Kasumi-1 (cell line): Measurements from ENCODE around the gene CA10.

Source experiments
- DNase-seq, 2 experiments: peaks; one replicate each; lab custom pipeline; 2025; lab: John Stamatoyannopoulos, UW

The CA10 gene

DNA sequence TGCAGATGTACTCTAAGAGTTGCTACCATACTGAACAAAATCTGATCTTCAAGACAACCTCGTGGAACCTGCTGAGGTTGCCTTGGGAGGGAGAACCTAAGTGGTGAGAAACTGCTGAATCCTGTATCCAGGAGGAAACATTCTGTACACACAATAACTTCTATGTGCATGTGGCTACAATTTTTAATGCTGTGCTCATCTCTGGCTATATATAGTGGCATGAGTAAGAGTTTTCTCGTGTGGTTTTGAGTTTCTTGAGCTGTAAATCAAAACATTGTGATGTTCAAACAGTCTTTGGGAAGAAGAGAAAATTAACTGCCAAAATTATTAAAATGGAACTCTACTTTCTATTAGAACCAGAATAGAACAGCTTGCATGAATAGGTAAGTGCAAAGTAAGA is 206.8 kb downstream of the CA10 start:
- DNase-seq = no peak

DNA sequence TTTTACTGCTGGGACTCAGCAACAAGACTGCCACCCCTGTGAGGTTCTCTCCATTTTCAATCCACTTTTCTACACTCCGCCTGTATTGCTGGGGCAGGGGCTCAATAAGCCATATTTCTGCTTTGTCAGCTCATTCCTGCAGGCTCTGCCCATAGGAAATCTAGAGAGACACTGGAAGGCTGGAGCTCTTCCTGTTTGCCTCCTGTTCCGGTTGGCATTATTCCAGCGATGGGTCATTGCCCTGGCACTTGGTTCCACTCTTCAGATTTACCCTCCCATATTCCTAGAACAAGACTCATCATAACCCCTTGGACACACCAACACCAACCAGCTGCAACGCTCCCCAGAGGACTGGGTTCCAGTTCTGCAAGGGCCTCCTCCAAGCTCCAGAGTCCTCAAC is 210.4 kb downstream of the CA10 start:
- DNase-seq = no peak

DNA sequence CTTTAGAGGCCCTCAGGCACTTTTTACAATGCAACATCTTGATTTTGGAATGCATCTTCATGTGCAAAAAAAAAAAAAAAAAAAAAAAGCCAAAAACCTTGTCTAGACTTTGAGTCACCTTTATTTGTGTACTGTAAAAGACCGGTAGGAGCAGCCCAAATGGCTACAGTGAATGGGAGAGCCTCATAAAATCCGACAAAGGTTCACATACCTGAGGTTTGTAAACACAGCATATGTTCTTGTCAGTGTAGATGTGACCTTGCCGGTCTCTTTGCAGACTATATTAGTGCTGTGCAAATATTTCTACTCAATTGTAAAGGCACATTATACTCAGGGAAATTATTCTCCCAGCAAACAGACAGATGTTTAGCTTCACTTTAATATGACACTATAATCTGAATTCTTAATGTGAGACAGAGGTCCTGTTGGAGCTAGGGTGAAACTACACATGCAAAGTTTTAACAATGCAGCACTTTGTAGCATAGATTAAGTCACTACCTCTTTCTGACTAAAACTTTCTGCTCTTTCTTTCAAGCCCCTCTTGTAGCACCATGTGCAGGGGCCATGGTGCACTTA is 211.3 kb downstream of the CA10 start:
- DNase-seq = no peak

DNA sequence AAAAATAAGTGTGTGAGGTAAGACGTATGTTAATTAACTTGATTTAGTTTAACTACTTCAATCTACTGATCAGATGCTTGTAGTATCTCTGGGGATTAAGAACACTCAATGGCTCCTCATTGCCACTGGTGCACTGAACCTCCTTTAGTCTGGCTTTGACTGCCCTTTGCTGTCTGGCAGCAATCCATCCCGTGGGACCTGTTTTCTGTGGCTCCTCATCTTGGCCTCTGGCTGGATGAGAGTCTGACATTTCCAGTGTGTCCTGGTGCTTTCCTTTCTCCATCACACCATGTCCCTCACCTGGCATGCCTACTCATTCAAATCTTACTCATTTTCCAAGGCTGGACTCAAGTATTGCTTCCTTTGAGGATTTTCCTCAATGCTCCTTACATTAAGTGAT is 212.2 kb downstream of the CA10 start:
- DNase-seq = no peak

DNA sequence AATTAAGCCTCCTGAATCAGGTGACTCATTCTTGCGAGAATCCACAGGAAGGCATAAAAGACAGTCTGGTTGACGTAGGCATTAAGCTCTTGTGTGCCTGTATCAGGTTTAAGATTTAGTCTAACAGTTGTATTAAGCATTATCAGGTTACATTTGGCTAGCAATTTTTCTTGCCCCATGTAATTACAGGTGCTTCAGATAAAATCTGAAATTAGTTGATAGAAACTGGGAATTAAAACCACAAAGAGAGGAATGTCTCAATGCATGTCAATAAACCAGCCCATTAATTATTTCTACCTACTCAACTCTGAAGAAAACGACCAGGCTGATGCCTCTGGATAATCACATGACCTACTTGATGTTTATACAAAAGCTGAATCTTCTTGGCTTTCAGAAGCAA is 217.2 kb downstream of the CA10 start:
- DNase-seq = no peak

DNA sequence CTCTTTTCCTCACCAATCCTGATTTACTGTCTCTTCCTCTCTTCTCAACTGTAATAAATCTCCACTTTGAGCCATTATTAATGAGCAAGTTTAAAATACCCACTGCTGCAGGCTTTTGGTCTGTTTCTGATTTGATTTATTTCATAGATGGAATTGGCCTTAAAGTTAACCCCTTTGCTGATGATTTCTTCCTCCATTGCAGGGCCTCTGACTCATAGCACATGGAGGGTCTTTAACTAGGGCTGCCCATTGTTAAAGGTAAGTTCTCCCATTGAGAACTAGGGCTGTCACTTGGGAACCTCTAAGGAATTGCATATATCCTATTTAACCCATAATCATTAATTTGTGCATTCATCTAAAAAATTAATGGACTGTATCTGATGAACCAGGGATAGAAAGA is 221.2 kb downstream of the CA10 start:
- no peak for DNase-seq

DNA sequence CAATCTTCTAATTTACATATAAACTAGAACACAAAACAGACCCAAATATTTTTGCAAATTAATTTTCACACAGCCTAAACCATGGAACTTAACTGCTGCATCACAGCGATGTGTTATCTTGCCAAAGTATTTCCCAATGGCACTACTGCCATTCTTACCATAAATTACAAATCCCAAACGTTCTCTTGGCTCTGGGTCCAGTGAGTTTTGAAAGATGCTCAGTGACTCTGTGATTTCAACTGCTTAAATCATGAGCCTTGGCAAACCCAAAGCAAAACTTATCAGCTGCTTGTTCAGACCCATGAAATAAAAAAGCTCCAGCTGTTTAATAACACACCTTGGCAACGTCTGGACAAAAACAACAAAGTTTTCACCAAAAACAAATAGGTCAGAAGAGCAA is 223.0 kb downstream of the CA10 start:
- DNase-seq = no peak

DNA sequence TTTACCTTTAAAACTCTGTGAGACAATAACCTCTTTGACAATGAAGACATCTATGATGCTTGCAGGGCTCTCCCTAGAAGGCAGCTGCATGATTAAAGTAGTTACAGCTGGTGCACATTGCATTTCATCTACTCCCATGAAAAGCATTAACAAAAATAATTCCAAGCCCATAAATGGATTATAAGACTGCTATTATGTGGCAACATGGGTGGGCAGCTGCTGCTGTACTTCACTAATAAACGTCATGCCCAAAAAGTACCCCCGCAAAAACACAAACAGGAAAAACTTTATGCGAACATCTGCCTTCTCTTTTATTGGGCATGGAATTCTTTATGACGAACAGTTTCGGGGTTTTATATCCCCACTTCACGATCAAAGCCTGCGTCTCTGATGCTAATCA is 224.9 kb downstream of the CA10 start:
- no peak for DNase-seq

DNA sequence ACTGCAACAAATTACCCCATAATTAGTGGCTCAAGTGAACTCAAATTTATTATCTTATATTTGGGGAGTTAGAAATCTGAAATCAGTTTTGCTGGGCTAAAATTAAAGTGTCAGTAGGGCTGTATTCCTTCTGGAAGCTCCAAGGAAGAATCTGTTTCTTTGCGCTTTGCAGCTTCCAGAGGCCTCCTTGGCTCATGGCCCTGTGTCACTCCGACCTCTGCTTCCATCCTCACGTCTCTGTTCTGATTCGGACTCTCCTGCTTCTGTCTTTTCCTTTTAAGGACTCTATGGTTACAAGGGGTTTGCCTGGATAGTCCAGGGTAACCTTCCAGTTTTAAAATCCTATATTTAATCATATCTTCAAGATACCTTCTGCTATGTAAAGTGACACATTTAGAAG is 232.1 kb downstream of the CA10 start:
- no peak for DNase-seq

DNA sequence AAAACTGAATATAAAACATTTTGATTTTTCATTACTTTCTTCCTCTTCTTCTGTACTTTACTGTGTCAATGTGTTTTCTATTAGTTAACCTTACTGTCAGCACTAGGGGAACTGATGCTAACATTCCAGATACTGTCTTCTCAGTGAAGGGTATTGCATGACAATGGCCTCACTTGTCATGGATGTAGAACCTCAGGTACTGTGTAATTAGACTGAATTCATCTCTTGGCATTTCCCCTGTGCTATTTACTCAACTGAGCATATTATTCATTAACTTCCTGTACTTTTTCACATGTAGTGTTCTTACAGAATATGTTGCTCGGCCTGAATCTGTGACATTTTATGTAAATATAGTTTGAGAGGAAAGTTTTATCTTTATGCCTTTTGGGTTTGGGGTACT is 237.0 kb downstream of the CA10 start:
- no peak for DNase-seq

DNA sequence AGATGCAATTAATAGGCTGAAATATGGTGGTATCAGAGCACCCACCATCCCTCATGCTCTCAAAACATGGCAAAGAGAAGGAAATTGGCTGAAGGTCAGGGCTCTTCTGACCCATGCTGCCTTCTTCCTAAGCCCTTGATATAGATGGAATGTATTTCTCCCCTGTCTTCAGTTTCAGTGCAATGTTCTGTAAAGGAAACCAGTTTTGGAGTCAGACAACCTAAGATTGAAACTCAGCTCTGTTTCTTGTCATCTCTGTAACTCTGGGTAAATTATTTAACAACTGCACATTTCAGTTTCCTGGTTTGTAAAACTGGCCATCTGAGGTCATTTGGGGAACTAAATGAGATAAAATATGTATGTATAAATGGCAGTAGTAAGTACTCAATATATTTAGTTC is 243.9 kb downstream of the CA10 start:
- no peak for DNase-seq

DNA sequence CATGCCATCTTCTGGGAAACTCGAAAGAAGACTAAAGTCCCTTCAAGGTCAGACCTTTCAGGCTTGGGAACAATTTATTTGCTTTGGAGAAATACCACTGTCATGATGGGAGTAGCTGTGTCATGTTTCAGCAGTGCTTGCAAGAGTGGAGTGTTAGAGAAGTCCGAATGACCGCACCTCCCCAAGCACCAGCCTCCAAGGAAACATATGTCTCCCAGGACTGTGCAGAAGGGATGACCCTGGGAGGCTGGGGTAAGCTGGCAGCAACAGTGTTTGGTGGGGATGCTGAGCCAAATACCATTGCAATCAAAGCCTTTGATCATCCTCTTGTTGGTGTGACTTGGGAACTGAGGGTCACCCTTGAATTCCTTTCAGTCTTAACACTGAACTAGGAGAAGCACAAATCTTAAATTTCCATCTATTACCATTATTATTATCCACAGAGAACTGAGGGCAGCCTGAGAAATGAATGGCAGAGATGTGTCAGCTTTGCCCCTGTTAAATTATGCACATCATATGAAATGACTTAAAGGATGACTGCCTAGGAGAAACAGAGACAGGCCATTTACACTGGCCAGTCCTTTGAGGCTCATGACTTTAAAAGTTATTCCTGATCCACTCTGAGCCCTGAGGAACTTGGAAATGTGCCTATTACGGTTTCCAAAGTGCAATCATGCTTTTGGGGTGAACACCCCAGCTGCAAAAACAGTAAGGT is 244.9 kb downstream of the CA10 start:
- no peak for DNase-seq

DNA sequence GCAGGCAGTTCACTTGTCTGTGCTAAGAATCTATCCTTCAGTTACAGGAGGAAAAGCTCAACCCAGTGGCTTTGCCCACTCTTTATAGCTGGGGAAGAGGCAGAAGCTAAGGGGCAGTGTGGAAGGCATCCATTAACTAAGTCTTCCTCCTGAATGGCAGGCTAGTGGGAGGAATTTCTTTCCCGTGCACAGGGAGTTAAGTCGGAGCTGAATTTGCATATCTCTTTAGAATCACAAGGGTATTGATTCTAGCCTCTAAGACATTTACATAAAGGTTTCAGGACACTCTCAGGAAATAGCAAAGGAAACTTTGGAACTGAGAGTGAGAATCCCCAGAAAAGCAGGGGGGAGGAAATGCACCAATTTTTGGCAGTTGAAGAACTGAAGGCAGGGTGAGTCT is 245.6 kb downstream of the CA10 start:
- no peak for DNase-seq

DNA sequence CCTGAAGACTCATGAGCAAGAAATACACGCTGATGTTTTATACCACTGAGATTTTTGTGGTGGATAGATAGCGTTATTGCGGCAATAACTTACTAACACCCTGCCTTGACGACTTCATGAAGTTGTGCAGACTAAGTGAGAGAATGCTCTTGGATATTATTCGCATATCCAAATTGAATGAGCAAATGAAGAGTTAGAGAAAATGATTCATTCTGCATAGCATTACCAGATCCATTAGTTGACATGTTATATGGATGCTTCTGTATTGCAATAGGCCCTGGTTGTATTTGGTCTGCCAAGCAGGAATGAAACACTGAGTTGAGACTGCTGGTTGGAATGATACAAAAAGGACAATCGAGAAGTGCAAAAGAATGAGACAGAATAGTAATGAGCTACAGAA is 247.3 kb downstream of the CA10 start:
- no peak for DNase-seq

DNA sequence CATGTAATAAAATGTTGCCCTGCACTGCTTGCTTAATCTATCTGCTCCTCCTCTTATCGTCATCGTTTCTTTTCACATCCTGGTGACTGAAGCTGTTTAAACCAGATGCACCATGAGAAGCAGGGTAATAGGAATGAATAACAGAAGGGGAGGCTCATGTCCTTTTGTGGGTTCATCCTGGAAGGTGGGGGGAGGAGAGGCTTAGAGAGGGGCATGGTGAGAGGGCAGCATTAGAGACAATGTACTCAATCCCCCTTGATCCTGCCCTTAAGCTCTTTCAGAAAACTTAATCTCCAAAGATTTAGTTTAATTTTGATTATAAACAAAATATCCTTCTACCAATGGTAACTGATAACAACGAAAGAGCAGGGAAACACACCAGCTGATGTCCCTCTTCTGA is 248.5 kb downstream of the CA10 start:
- no peak for DNase-seq

DNA sequence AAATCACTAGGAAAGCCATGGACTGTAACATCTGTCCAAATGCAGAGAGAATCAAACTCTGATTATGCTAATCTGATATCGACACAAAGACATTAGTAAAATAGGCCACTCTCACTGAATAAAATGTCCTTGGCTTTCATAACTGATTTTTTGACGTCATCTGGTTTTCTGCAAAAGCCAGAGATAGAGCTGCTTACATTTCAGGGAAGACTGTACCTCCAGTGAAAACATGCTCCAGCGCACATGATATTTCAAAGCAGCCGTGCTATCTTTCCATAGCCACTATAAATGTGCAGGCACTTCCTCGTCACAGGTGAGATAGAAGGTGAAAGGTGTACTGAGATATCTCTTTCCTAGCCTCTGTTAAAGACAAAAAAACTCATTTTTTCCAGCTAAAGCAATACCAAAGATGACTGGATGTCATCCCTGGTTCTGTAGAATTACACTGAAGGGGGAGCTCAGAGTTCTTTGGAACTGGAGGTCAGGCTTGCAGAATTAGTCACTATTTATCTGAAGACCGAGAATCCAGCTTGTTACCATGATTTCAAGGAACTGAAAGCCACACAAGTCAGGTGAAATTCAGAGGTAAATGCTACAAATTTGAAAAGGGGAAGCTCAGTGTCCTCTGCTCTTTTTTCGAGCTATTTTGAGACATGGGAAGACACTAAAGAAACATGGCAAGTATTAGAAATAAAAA is 249.5 kb downstream of the CA10 start:
- DNase-seq = no peak

DNA sequence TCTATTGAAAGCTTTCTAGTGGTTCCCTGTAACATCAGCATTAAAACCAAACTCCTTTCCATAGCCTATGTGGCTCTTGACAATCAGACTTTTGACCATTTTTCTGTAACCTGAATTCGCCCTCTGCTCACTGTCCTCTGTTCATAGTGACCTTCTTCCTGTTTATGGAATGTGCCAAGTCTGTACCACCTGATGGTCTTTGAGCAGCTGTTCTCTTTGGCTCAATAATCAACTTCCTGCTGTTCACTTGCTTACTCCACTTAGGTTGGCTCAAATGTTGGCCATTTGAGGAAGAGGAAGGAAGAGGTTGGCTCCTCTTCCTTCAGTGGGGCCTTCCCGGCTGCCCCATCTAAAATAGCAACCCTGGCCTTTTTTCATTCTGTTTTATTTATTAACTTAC is 251.5 kb downstream of the CA10 start:
- DNase-seq = no peak

DNA sequence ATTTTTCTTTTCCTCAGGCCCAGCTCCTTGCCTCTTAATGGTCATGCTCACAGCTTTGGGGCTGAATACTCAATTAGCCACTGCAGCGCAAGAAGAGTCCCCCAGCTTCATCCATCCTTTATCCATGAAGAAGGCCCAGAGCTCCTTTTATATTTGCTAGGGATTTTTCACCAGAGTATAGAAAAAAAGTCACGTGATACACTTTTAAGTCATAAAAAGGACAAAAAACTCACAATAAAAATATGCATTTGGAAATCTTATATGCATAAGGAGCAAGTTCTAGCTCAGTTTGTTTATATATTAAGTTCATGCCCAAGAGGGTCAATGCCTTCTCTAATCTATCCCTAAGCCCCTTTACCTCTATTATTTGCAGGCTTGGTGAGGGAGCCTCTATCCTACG is 254.1 kb downstream of the CA10 start:
- no peak for DNase-seq

DNA sequence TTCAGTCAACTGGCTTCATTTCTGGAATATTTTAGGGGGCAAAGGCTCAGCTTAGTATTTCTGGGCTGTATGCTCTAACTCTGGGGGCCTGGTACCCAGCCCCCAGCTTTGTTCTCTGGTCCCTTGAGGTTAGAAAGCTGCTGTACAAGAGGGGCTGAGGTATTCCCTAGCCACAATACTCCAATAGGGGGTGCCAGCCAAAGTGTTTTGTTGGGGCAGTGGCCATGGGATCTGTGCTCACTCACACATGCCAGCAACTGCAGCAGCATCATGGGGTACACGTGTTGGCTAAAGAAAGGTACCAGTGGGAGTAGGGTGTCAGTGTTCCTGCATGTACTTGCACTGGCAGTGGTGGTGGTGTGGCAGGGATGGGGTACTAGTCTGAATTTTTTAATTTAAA is 257.3 kb downstream of the CA10 start:
- no peak for DNase-seq

DNA sequence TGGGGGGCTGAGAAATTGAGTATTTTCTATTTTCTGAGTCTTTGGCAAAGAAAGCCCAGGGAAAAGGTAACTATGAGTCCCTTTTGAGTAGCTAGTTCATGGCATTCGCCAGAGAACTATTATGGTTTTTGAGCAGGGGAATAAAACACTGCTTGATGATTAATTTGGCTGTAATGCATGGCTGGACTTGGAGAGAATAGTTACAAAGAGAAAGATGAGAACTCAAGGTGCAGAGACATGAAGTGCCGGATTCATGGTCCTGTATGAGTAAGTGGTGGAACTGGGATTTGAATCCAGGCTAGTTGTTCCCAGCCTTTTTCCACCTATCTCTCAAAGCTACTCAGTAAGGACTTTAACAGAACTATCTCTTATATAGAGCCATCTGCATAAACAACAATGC is 266.6 kb downstream of the CA10 start:
- DNase-seq = no peak

DNA sequence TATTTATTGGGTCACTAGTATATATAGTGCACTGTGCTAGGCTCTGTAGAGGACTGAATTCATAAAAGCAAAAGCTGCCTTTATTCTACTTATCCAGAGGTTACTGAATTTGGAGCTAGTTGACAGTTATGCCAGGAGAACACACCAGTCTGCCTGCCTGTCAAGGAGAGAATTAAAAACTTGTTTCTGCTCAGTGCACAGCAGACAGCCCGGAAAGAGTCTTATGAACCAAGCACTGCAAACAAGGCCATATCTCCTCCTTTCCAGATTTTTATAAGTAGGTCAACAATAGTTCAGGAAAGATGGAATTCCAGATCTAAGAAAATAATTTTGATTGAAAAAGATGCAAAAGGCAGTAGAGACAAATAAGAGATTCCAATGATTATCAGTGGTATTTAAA is 267.8 kb downstream of the CA10 start:
- DNase-seq = no peak

DNA sequence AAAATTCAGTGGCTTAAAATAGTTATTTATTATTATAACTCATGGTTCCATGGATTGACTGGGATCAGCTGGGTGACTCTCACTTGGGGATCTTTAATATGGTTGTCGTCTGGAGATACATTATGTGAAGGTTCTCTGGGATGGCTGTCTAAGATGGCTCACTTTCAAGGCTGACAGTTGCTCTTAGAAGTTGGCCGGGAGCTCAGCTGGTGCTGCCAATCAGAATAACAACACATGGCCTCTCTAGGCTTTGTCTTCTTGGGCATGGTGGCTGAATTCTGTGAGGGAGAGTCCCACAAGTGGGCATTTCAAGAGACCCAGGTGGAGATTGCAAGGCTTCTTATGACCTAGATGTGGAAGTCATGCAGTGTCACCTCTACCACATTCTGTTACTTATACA is 269.7 kb downstream of the CA10 start:
- DNase-seq = no peak

DNA sequence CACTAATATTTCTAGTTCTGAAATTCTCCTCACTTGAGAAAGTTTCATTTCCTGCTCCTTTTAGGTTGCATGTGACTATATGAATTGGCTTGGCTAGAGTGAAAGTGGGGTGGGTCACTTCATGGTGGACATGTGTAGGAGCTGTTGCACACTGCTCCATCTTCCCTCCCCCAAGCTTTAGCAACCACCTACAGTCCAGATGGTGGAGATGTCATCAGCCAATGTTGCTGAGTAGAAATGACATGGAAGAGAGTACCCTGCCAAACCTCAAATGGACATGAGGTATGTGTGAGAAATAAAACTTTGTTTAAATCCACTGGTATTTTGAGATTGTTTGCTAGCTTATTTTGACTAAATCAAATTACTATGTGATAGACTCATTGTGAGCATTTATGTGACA is 281.5 kb downstream of the CA10 start:
- DNase-seq = no peak

DNA sequence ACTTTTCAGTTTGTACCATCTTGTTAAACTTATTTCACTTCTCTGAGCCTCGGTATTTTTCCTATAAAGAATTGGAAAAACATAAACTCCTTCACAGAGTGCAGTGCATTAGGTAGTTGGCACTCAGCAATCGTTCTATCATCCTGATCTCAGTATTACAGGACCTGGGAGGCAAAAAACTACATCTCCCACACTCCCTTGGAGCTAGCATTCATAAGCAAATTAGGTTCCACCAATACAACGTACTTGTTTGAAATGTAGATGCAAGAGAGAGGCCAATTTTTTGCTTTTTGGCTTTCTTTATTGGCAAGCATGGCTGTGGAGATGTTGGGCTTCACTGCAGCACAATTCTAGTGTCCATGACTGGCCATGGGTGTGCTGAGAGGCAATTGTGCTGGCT is 285.2 kb downstream of the CA10 start:
- DNase-seq = no peak
